Liver (tissue), 3 donors: ENCODE measurements around the gene RASAL2.

Experiments used
- CTCF ChIP-seq: fragments of 150-350 bp; IDR thresholded peaks from 2 replicates; pipeline ENCODE4 v1.5.1; 2017; ENCODE audit warnings: improper control_type of control experiment, low read depth, low read length; ENCODE audit not compliant: missing input control
- GABPA ChIP-seq, 2 donors: IDR thresholded peaks in 1 of 2; conservative IDR thresholded peaks in 1 of 2; 2 replicates each; pipeline ENCODE4 v1.6.1; 2016; ENCODE audit warnings: antibody characterized with exemption in 2 of 2, mild to moderate bottlenecking in 1 of 2, moderate library complexity in 1 of 2
- MAX ChIP-seq: IDR thresholded peaks from 2 replicates; pipeline ENCODE4 v1.6.1; 2016; ENCODE audit warnings: antibody characterized with exemption
- RAD21 ChIP-seq, 2 donors: IDR thresholded peaks; 2 replicates each; pipeline ENCODE4 v1.6.1; 2016; ENCODE audit warnings: antibody characterized with exemption in 2 of 2, mild to moderate bottlenecking in 2 of 2
- REST ChIP-seq: IDR thresholded peaks from 2 replicates; pipeline ENCODE4 v1.6.1; 2016; ENCODE audit warnings: antibody characterized with exemption, mild to moderate bottlenecking
- SP1 ChIP-seq: IDR thresholded peaks from 2 replicates; pipeline ENCODE4 v1.6.1; 2018; ENCODE audit warnings: antibody characterized with exemption, mild to moderate bottlenecking
- TAF1 ChIP-seq: conservative IDR thresholded peaks from 2 replicates; pipeline ENCODE4 v1.6.1; 2016; ENCODE audit warnings: antibody characterized with exemption, mild to moderate bottlenecking
- YY1 ChIP-seq: IDR thresholded peaks from 2 replicates; pipeline ENCODE4 v1.6.1; 2016; ENCODE audit warnings: antibody characterized with exemption, mild to moderate bottlenecking
- donor health status: healthy.
- donor health status: healthy.

- no peak for TF ChIP-seq CTCF
- no peak for TF ChIP-seq MAX
- no peak for TF ChIP-seq TAF1
- no peak for TF ChIP-seq RAD21 (IDR thresholded peaks at IDR 0.05)
- TF ChIP-seq GABPA (IDR thresholded peaks at IDR 0.05 in 1 of 2, conservative IDR thresholded peaks at IDR 0.05 in 1 of 2): no peak
- TF ChIP-seq SP1: no peak
- TF ChIP-seq REST: no peak
- no peak for TF ChIP-seq YY1
Measured at GRCh38 chr1:178098262-178098661, 4.4 kb downstream of the RASAL2 start.
